Stimulated activated naive CD4-positive, alpha-beta T cell treated with Interleukin-2 at 50 U/mL for 16 hours (primary cell): ENCODE results near the gene USE1.

Source experiments
- DNase-seq: peaks from one replicate; lab custom pipeline; 2025; lab: John Stamatoyannopoulos, UW

Gene USE1

GRCh38 chr19:17235971-17236777 is 21.0 kb downstream of the USE1 start:
- no peak for DNase-seq

DNA sequence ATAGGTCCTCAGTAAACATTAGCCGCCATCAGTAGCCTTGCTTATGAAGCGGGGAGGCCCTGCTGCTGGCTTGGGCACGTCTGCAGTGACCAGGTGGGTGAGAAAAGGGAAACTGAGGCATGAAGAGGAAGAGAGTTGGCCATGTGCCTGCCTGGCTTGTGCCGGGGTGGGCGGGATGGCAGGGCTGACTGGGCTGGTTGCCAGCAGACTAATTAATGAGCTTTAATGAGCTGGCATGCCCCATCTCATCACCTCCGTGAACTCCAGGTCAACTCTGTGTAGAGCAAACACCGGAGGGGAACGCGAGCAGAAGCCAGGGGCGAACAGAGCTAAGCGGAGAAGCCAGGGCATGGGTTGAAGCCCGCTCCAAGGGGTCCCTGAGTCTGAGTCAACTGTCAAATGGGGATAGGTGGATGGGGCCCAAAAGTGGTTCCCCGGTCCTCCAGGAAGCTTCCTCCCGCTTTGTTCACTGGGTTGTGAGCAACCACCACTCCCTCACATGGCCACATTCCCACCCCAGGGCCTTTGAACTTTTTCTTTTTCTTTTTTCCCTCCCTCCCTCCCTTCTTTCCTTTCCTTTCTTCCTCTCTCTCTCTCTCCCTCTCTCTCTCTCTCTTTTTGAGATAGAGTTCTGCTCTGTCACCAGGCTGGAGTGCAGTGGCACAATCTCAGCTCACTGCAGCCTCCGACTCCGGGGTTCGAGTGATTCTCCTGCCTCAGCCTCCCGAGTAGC is 21.8 kb downstream of the USE1 start:
- no peak for DNase-seq

- DNase-seq: no peak
Measured at GRCh38 chr19:17237747-17238706, 22.9 kb downstream of the USE1 start.

DNA sequence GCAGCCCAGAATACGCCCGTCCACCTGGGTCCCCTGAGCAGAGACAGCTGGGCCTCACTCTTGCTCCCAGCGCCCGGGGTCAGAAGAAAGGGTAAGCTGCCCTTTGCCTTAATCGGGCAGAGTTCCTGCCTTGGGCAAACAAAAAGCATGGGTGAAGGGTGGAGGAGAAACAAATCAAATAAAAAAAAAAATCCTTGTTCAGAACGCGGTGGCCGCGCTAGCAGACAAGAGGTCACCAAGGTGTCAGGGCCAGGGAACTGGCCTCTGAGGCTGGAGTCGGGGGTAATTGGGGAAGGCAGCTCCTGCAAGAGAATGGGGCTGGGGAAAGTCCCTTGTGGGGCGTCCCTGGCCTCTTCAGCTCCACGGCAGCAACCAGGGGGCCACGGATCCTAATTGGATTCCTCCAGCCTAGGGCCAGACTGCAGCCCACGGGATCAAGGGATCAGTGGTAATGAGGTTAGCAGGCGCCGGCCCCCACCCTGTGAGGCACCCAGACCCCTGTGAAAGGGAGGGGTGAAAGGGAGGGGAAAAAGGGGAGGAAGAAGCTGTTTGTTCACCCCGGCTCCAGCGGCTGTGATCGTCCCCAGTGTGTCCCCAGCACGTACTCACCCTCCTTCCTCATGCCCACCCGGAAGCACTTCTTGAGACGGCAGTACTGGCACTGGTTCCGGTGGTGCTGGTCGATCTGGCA is 25.1 kb downstream of the USE1 start:
- no peak for DNase-seq

- no peak for DNase-seq
Measured at GRCh38 chr19:17240826-17241399, 25.8 kb downstream of the USE1 start.

- no peak for DNase-seq
Measured at GRCh38 chr19:17242431-17243208, 27.5 kb downstream of the USE1 start.

- no peak for DNase-seq
Measured at GRCh38 chr19:17243211-17243829, 28.2 kb downstream of the USE1 start.

- no peak for DNase-seq
Measured at GRCh38 chr19:17243830-17244617, 28.9 kb downstream of the USE1 start.

- no peak for DNase-seq
Measured at GRCh38 chr19:17244618-17245534, 29.7 kb downstream of the USE1 start.

- DNase-seq: no peak
Measured at GRCh38 chr19:17245535-17245984, 30.4 kb downstream of the USE1 start, which contains the start of gene NR2F6. Gene NR2F6, minus strand, starts transcription at chr19:17245919. Its CDS starts 699 bp downstream, at chr19:17245220.

DNA sequence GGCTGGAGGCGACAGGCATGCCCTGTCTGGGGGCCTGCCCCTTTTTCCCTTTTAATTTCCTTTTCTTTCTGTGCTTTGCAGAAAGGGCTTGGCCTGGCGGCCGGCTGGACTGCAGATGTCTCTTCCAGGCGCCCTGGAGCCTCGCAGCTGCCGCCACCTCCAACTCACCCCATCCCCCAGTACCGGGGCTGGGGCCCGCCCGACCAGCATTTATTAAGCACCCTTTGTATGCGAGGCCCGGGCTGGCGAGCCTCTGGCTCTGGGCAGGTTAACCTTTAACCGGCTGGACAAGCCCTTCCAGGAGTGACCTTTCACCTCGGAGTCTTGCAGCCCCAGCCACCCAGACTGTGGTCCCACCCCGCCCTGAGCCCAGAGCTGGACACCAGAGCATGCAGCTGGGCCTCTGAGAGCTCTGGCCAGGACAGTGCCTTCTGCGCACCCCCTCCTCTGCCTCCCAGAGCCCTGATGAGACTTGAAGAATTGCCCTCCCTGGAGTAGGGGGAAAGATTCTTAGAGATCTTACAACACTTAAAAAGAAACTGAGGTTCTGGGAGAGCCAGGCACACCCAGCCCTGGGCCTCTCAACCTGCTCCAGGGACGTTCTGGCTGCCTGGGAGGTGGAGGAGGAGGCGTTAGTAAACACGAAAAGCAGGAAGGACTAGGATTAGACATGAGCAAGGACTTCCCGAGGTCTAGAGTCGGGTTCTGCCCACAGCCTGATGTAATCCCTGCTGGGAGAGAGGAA is 31.7 kb downstream of the USE1 start:
- no peak for DNase-seq

DNA sequence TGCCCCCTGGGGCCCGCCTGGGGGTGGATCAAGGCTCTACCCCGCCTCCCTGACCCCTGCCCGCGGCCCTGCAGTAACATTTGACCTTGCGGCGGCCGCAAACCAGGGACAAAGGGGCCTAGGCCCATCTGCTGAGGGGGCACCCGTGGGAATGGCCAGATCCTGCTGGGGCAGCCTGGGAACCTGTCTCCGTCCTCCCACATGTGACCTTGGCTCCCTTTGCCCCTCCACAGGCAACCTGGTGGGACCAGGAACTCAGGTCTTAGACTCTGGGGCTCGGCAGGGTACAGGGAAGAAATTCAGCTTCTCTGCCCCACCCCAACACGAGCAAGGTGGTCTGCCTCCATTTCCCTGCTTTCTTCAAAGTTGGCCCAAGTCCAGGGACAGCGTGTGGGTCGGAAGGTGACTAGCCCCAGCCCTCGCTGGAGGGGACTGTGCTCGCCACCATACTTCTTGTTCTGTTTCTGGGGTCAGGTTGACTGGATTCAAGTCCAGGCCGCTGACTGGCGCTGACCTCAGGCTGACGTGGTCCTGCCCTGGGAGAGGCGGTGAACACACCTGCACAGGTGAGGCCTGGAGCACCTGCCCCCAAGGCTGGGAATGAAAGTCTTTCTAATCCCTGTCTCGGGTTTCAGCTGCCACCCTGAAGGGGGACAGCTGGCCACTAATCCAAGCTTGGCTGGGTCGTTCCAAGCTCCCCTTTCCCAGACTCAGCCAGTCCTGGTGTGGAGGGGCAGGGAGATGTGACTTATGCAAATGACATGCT is 33.0 kb downstream of the USE1 start:
- no peak for DNase-seq

DNA sequence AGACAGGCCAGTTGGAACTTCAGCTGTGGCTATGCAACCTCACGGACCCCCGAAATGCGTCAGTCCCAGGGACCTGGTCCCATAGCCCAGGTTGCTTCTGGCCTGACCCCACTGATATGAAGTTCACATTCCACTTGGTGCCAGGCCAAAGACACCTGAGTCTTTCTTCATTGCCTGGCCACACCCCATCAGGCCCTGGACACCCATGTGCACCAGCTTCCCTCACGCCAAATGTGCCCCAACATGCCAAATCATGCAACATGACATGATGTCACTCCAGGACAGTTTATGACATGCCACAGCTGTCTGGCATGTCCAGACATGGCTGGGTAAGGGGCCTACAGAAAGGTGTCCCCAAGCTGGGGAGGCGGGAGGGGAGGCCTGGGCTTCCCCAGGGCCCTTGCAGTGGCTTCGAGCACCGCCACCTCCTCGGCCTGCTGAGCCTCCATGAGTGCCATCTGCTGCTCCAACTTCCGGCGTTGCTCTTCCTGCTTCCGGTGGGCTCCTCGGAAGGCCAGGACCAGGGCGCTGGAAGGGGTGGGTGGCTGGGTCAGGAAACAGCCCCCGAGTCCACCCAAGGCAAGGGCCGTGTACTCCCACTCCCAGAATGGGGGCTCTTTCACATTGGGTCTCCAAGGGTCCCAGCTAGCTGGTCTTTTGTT is 34.9 kb downstream of the USE1 start:
- DNase-seq: no peak

DNA sequence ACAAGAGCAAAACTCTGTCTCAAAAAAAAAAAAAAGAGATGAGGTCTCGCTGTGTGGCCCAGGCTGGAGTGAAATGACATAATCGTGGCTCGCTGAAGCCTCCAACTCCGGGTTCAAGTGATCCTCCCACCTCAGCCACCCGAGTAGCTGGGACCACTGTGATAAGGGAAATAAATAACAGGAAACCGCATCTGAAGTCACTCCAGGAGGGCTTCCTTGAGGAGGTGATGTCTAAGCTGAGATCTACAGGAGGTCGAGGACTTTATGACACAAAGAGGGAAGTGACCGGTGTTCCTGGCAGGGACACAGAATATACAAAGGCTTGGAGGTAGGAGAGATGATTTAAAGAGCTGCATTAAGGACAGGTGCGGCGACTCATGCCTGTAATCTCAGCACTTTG is 39.5 kb downstream of the USE1 start:
- no peak for DNase-seq

GRCh38 chr19:17255150-17255621 is 40.0 kb downstream of the USE1 start:
- DNase-seq: no peak

DNA sequence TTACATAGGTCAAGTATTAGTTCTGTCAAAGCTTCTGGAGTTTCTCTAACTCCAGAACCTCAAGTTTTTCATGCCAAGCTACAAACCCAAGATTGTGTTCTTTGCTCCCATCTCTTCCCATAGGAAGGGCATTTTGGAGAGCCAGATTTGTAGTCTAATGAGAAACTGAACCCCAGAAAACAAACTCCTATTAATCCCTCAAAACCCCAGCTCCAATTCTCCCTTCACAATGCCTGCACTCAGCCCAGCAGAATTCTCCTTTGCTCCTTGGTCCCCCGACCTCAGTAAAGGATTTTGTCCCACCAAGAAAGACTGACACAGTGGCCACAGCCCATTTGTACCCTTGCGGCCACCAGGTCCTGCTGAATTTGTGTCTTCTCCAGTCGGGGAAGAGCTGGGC is 41.0 kb downstream of the USE1 start:
- DNase-seq: no peak
